Neural cell (in vitro differentiated cells): ENCODE results near the gene BRICD5. TPM values are rescaled to one million over a fixed set of nuclear protein-coding genes. Genes with fewer than 3 reads are reported as not detected.

Experiments
- H2AFZ ChIP-seq: fragments of 200-600, 300-800 bp; sonication (generic), shearing (Covaris generic); 2 replicates; pipeline ENCODE4 v1.6.0; 2014; ENCODE audit warnings: low read depth, mild to moderate bottlenecking, antibody characterized with exemption, low read length, moderate library complexity
- H3F3A ChIP-seq: fragments of 200-600 bp; shearing (Covaris generic); 2 replicates; pipeline ENCODE4 v1.6.1; 2016; ENCODE audit warnings: mild to moderate bottlenecking, moderate library complexity, mixed read lengths, antibody characterized with exemption, low read length; ENCODE audit not compliant: insufficient read depth, poor library complexity, severe bottlenecking
- H3K27ac ChIP-seq: fragments of 200-600, 300-800 bp; sonication (generic), shearing (Covaris generic); 2 replicates; pipeline ENCODE4 v1.5.1; 2014; ENCODE audit warnings: mild to moderate bottlenecking, low read length, moderate library complexity
- H3K27me3 ChIP-seq: fragments of 300-800, 200-600 bp; sonication (generic), shearing (Covaris generic); 2 replicates; pipeline ENCODE4 v1.6.0; 2014; ENCODE audit warnings: mild to moderate bottlenecking, low read depth, low read length, moderate library complexity; ENCODE audit not compliant: insufficient read depth
- H3K36me3 ChIP-seq: fragments of 300-800, 200-600 bp; sonication (generic), shearing (Covaris generic); 2 replicates; pipeline ENCODE4 v1.5.1; 2014; ENCODE audit warnings: mild to moderate bottlenecking, antibody characterized with exemption, low read length, moderate library complexity; ENCODE audit not compliant: insufficient read depth
- H3K4me2 ChIP-seq: fragments of 300-800, 200-600 bp; sonication (generic), shearing (Covaris generic); 2 replicates; pipeline ENCODE4 v1.6.0; 2014; ENCODE audit warnings: mild to moderate bottlenecking, low read length
- H3K4me3 ChIP-seq: fragments of 300-800, 200-600 bp; sonication (generic), shearing (Covaris generic); 2 replicates; pipeline ENCODE4 v1.5.1; 2014; ENCODE audit warnings: mild to moderate bottlenecking, low read length, moderate library complexity
- H3K79me2 ChIP-seq: fragments of 200-600 bp; shearing (Covaris generic); replicated peaks from 2 replicates; pipeline ENCODE4 v1.6.0; 2014; ENCODE audit warnings: mild to moderate bottlenecking, low read length, moderate library complexity; ENCODE audit not compliant: insufficient read depth
- H3K9ac ChIP-seq: fragments of 300-800, 200-600 bp; sonication (generic), shearing (Covaris generic); 2 replicates; pipeline ENCODE4 v1.6.1; 2016; ENCODE audit warnings: mild to moderate bottlenecking, low read length, mixed read lengths
- H3K9me2 ChIP-seq: fragments of 200-600 bp; shearing (Covaris generic); 2 replicates; pipeline ENCODE4 v1.6.1; 2016; ENCODE audit warnings: mild to moderate bottlenecking, low read length, mixed read lengths; ENCODE audit not compliant: insufficient read depth
- H3K9me3 ChIP-seq: fragments of 200-600, 300-800 bp; sonication (generic), shearing (Covaris generic); 2 replicates; pipeline ENCODE4 v1.6.1; 2016; ENCODE audit warnings: mild to moderate bottlenecking, mixed run types, low read length, moderate library complexity, mixed read lengths
- H4K20me1 ChIP-seq: fragments of 200-600 bp; shearing (Covaris generic); 2 replicates; pipeline ENCODE4 v1.6.1; 2016; ENCODE audit warnings: mild to moderate bottlenecking, mixed run types; ENCODE audit not compliant: insufficient read depth
- CTCF ChIP-seq: fragments of 450-650 bp; IDR thresholded peaks from 2 replicates; pipeline ENCODE4 v1.5.1; 2014; ENCODE audit warnings: antibody characterized with exemption, mild to moderate bottlenecking, moderate library complexity; ENCODE audit not compliant: poor library complexity, severe bottlenecking
- EP300 ChIP-seq: fragments of 450-650 bp; conservative IDR thresholded peaks from 2 replicates; pipeline ENCODE4 v1.6.1; 2014; ENCODE audit warnings: antibody characterized with exemption, mild to moderate bottlenecking, moderate library complexity; ENCODE audit not compliant: poor library complexity, severe bottlenecking
- EZH2 ChIP-seq: fragments of 200-600, 300-800 bp; shearing (Covaris generic), sonication (generic); IDR thresholded peaks from 2 replicates; pipeline ENCODE4 v1.6.1; 2014; ENCODE audit warnings: antibody characterized with exemption, low read length, borderline replicate concordance, mild to moderate bottlenecking; ENCODE audit not compliant: insufficient read depth, poor library complexity, severe bottlenecking
- MXI1 ChIP-seq: fragments of 450-650 bp; conservative IDR thresholded peaks from 2 replicates; pipeline ENCODE4 v1.6.1; 2014; ENCODE audit warnings: antibody characterized with exemption, mild to moderate bottlenecking; ENCODE audit not compliant: poor library complexity, severe bottlenecking
- POLR2AphosphoS5 ChIP-seq: IDR thresholded peaks from 2 replicates; pipeline ENCODE4 v1.6.1; 2012
- RAD21 ChIP-seq: fragments of 450-650 bp; conservative IDR thresholded peaks from 2 replicates; pipeline ENCODE4 v1.6.1; 2014; ENCODE audit warnings: antibody characterized with exemption, mild to moderate bottlenecking, moderate library complexity
- SMC3 ChIP-seq: fragments of 450-650 bp; conservative IDR thresholded peaks from 2 replicates; pipeline ENCODE4 v1.6.1; 2014; ENCODE audit warnings: antibody characterized with exemption, mild to moderate bottlenecking, moderate library complexity; ENCODE audit not compliant: poor library complexity
- TAF1 ChIP-seq: IDR thresholded peaks from 2 replicates; pipeline ENCODE4 v1.6.1; 2012; ENCODE audit warnings: low read depth
- polyA plus RNA-seq: library from polyadenylated mRNA; depleted of rRNA; stranded (reverse); fragments of >200 nt; gene quantifications from 2 replicates; pipeline ENCODE4 v1.2.3, GENCODE V29; 2014
- TF ChIP-seq, protein P1 (sequence below): IDR thresholded peaks from 2 replicates; pipeline ENCODE4 v1.6.1; 2012; ENCODE audit warnings: borderline replicate concordance

Gene BRICD5
- polyA plus RNA-seq, 1 donor from 2014 or later, result 39.2 TPM

GRCh38 chr16:2257726-2258125 is 47.1 kb upstream of the BRICD5 start:
- Histone ChIP-seq H3K9ac (no peak overlapping the region), H3F3A (no peaks in the 10 kb centered on the region), H3K79me2 (no peaks in the 10 kb centered on the region), H2AFZ (no peak overlapping the region), H3K9me3 (no peaks in the 10 kb centered on the region), H4K20me1 (no peaks in the 10 kb centered on the region), H3K9me2 (no peaks in the 10 kb centered on the region), H3K4me2 (no peak overlapping the region), H3K27me3 (no peaks in the 10 kb centered on the region), H3K36me3 (peaks cover 9% of the 10 kb centered on the region), H3K27ac (no peak overlapping the region), H3K4me3 (no peak overlapping the region)
- no peak for TF ChIP-seq TAF1
- TF ChIP-seq, protein P1, sequence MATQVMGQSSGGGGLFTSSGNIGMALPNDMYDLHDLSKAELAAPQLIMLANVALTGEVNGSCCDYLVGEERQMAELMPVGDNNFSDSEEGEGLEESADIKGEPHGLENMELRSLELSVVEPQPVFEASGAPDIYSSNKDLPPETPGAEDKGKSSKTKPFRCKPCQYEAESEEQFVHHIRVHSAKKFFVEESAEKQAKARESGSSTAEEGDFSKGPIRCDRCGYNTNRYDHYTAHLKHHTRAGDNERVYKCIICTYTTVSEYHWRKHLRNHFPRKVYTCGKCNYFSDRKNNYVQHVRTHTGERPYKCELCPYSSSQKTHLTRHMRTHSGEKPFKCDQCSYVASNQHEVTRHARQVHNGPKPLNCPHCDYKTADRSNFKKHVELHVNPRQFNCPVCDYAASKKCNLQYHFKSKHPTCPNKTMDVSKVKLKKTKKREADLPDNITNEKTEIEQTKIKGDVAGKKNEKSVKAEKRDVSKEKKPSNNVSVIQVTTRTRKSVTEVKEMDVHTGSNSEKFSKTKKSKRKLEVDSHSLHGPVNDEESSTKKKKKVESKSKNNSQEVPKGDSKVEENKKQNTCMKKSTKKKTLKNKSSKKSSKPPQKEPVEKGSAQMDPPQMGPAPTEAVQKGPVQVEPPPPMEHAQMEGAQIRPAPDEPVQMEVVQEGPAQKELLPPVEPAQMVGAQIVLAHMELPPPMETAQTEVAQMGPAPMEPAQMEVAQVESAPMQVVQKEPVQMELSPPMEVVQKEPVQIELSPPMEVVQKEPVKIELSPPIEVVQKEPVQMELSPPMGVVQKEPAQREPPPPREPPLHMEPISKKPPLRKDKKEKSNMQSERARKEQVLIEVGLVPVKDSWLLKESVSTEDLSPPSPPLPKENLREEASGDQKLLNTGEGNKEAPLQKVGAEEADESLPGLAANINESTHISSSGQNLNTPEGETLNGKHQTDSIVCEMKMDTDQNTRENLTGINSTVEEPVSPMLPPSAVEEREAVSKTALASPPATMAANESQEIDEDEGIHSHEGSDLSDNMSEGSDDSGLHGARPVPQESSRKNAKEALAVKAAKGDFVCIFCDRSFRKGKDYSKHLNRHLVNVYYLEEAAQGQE, result no peak
- no peak for TF ChIP-seq CTCF
- TF ChIP-seq SMC3, result no peak
- no peak for TF ChIP-seq EZH2
- no peak for TF ChIP-seq RAD21
- TF ChIP-seq MXI1, result no peak
- TF ChIP-seq EP300, result no peak
- no peak for TF ChIP-seq POLR2AphosphoS5

DNA sequence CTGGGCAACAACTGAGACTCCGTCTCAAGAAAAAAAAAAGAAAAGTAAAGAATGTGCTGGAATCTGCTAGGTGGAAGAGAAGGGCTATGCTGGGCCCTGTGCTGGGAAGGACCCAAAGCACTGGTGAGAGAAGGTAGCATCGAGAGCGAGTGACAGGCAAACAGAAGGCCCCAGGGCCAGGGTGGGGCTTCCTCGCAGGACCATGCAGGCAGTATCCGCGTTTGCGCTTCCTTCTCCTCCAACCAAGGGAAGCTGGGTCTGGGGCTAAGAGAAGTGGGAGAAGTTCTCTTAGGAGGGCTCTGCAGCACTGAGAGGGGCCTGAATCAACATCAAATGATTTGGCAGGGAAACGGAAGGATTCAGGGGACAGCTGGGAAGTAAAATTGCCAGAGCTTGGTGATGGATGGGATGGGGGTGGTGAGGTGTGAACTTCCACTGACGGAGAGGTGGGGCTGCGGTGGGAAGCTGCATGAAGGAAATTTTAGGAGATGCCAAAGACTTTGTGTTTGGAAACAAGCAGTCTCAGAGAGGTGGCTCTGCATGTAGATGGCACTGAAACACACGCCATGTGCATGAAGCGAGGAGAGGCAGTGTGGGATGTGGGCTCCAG is 46.0 kb upstream of the BRICD5 start:
- Histone ChIP-seq H4K20me1 (no peaks in the 10 kb centered on the region), H3K79me2 (no peaks in the 10 kb centered on the region), H3F3A (no peaks in the 10 kb centered on the region), H3K27me3 (no peaks in the 10 kb centered on the region), H3K36me3 (peaks cover 9% of the 10 kb centered on the region), H3K9me3 (no peaks in the 10 kb centered on the region), H3K4me3 (no peak overlapping the region), H2AFZ (no peak overlapping the region), H3K9ac (no peak overlapping the region), H3K4me2 (no peak overlapping the region), H3K9me2 (no peaks in the 10 kb centered on the region), H3K27ac (no peak overlapping the region)
- no peak for TF ChIP-seq POLR2AphosphoS5
- no peak for TF ChIP-seq SMC3
- no peak for TF ChIP-seq EP300
- no peak for TF ChIP-seq RAD21

DNA sequence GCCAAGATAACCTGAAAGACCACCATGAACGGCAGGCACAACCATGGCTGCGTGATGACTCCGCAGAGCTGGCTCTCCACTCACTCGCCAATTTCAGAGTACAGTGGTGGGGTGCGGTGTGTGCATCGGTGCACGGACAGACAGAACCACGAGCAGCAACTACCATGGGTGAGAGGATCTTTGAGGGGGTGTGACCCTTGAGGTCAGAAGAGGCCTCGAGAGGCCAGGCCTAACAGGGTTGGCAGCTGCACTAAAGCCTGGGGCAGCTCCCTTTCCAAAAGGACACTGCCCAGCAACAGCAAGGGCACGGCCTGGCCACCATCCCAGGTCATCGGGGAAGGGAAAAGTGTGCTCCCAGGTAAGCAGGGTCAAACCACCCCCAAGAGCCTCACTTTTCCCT is 42.6 kb upstream of the BRICD5 start:
- Histone ChIP-seq H4K20me1 (no peaks in the 10 kb centered on the region), H3K36me3 (no peaks in the 10 kb centered on the region), H3K9ac (no peak overlapping the region), H3K27me3 (no peaks in the 10 kb centered on the region), H3K27ac (no peak overlapping the region), H3K4me3 (no peak overlapping the region), H3K79me2 (peaks cover 4% of the 10 kb centered on the region), H3K9me3 (no peaks in the 10 kb centered on the region), H3F3A (no peaks in the 10 kb centered on the region), H3K4me2 (no peak overlapping the region), H3K9me2 (no peaks in the 10 kb centered on the region), H2AFZ (no peak overlapping the region)
- TF ChIP-seq TAF1 (no peak), SMC3 (no peak), EP300 (no peak), CTCF (no peak), POLR2AphosphoS5 (no peak), RAD21 (no peak), MXI1 (no peak), EZH2 (no peak)
- TF ChIP-seq, protein P1, result no peak
